Activated CD8-positive, alpha-beta memory T cell treated with anti-CD3 and anti-CD28 coated beads, Interleukin-2, amount 50 U/mL, for 1 hour (primary cell): ENCODE measurements around the gene FASN.

ENCODE experiments used
- DNase-seq: peaks from one replicate; pipeline ENCODE4 v3.0.0-alpha.2; 2020; ENCODE audit errors: extremely low read depth

The FASN gene

DNA sequence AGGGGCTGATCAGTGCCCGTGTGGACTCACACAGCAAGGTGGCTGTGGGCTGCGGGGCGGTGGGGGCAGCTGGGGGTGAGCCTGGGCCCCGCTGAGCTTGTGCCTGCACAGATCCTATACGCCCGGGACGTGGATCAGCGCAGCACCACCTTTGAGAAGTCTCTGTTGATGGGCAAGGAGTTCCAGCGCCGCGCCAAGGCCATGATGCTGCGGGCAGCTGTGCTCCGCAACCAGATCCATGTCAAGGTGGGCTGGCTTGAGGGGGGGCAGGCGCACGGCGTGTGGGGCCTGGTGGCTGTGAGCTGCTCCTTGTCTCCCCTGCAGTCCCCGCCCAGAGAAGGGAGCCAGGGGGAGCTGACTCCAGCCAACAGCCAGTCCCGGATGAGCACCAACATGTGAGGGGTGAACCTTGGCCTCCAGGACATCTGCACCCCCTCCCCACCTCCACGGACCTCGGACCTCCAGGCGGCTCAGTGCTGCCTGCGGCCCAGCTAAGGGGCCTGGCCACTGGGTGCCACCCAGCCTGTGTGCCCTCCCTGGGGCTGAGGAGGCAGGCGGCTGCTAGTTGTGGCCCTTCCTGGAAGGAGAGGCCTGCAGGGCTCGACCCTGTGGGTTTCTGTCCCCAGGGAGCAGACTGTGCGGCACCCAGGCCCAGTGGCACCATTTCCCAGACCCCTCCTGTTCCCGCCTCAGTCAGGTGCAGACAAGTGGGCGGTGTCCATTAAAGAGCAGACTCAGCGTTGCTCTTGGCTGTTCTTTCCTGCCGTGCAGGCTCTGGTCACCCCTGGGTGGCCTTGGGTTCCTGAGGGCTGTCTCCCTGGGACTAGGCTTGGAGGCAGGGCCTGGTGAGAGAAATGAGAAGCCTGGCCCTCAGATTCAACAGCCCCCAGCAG is 41.1 kb downstream of the FASN start:
- DNase-seq, result no peak

DNA sequence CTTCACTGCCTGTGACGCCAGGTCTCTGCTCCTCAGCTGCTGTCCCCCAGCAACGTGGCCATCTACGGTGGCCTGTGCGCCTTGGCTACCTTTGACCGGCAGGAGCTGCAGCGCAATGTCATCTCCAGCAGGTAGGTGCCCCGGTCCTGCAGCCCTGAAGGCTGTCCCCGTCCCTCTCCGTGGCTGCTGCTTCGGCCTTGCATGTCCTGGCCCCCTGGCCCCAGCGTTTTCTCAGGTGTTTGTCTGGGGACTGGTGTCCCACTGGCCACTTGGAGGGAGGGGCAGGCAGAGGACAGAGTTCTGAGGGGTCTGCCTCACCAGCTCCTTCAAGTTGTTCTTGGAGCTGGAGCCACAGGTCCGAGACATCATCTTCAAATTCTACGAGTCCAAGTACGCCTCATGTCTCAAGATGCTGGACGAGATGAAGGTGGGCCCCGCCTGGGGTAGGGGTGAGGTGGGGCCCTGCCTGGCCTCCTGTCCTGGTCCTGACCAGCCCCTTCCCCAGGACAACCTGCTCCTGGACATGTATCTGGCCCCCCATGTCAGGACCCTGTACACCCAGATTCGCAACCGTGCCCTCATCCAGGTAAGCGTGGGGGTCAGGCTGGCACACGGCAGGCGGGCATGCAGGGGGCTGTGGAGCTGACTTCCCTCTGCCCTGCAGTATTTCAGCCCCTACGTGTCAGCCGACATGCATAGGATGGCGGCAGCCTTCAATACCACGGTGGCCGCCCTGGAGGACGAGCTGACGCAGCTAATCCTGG is 41.9 kb downstream of the FASN start:
- no peak for DNase-seq

DNA sequence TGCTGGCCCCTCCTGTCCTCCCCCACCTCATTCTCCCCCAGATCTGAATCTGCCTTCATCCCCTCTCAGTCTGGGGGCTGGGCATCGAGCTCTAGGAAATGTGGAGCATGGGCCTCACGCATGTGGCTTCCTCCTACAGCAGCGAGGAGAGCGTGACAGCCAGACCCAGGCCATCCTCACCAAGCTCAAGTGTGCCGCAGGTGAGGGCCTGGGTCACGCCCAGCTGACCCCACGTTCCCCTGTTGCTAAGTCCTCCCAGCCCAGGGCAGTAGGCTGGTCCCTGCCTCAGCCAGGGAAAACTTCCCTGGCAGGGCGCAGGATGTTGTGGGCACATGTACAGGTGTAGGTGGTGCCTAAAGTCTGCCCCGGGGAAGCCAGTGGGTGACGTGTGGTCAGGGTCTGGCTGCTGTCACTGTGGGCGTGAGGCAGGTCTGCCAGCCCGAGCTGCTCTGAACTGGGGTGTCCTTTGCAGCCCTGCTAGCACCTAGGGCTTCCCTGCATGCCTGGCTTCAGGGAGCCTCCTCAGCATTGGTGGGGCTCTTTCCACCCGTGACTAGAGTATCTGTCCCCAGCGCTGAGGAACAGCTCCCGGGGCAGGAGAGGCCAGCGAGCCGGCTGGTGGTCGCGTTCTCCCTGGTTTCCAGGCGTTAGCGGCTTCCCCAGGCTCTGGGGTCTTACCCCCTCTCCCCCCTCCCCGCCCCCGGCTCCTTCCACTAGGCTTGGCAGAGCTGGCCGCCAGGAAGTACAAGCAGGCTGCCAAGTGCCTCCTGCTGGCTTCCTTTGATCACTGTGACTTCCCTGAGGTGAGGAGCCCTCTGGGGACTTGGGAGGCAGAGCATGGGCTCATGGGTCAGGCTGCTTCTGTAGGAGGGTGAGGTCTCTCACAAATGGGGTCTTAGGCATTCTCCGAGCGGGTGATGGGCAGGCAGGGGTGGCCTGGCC is 42.7 kb downstream of the FASN start:
- DNase-seq, result no peak

DNA sequence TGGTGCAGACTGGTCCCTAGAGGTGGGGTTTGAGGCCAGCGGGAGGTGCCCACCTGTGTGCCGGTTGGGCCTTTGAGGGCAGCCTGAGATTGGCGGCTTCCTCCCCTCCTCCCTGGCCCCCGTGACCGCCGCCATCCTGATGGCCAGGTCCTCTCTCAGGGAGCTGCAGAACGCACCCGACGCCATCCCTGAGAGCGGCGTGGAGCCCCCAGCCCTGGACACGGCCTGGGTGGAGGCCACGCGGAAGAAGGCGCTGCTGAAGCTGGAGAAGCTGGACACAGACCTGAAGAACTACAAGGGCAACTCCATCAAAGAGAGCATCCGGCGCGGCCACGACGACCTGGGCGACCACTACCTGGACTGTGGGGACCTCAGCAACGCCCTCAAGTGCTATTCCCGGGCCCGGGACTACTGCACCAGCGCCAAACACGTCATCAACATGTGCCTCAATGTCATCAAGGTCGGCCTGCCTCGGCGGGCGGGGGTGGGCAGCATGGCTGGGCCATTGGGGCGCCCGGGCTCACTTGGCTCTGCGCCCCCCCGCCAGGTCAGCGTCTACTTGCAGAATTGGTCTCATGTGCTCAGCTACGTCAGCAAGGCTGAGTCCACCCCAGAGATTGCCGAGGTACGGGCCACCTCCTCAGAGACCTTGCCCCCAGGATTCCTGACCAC is 43.5 kb downstream of the FASN start:
- no peak for DNase-seq

DNA sequence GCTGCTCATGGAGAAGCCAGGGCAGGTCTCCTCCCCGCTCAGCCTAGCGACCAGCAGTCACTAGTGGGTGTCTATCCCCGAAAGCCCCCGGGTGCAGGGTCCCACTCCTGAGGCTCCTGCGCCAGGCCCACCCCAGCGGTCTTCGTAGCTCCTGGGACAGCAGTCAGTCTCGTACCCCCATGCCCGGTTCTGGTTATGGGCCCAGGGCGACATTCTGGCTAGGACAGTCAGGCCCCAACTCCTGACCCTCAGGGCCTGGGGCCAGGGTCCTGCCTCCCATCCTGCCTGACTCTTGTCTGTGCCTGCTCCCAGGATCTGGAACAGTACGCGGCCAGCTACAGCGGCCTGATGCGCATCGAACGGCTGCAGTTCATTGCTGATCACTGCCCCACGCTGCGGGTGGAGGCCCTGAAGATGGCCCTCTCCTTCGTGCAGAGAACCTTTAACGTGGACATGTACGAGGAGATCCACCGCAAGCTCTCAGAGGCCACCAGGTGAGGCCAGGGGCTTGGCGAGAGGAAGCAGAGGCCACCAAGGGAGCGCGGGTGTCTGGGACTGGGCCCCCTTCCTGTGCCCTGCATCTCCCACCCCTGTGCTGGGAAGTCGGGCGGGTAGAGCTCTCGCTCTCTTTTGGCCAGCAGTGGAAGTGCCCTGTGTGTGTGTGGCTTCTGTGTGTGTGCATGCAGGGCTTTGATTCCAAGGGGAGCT is 44.3 kb downstream of the FASN start:
- DNase-seq, result no peak

DNA sequence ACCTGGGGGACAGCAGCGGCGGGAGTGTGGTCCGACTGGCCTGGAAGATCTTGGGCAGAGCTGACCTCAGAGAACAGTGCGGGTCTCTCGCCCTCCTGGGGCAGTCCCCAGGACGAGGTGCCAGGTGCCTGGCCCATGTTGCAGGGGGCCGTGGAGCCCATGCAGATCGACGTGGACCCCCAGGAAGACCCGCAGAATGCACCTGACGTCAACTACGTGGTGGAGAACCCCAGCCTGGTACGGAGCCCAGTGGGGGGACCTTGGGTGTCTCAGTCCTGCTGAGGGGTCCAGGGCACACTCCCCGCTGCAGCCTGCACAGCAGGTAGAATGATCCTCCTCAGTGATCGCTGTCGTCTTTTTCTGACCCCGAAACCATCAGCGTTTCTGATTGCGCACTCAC is 44.9 kb downstream of the FASN start:
- DNase-seq, result no peak

DNA sequence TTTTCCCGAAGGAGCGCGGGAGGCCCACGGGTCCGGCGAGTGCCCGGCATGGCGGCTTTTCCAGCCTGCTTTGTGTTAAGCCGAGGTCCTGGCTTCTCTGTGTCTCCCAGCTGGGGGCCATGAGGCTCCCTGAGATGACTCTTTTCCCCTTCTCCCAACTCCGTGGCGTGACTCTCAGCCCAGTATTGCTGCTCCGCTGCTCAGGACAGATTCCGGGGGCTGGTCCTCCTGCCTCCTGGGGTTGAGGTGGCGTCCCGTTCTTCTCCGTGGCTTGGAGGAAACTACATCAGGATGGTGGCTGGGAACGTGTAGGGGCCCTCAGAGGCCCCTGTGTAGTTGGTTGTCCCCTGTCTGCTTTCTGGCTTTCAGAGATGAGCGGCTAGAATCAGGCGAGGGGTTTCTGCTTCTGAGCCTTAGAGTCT is 45.4 kb downstream of the FASN start:
- no peak for DNase-seq

DNA sequence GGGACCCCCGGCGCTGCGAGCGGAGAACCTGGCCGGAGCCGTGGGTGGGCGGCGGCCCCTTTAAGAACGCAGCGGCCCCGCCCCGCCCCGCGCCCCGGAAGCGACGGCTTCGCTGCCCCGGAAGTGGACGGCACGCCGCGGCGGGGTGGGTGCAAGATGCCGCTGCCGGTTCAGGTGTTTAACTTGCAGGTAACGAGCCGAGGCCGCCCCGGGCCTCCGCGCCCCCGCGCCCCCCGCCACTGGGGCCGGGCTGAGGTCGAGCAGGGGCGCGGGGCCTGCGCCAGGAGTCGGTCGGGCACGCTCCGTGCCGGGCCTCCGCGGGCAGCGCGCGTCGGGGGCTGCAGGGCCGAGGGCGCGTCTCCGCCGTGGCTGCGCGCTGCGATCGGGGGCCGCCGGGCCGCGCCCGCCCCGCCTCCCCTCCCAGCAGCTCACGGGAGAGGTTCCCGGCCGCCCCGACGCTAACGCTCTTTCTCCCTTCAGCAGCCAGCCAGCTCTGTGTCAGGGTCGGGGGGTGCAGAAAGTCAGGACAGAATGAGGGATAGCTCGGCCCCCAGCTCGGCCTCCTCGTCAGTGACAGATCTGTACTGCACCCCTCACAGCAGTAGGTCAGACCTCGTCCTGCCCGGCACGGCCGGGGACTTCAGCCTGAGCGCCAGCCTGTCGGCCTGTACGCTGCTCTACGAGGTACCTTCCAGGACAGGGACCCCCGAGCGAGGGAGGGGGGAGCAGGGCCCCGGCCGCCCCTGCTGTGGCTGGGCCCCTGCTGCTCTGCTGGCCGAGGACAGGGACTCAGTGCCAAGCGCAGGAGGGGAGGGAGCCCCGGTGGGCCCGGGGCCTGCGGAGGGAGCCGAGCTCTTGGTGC is 46.0 kb downstream of the FASN start, which contains the start of the genes GPS1 and RFNG:
Gene GPS1 (plus strand): TSS at position 123 of the 862 bp plus-strand sequence. CDS start 34 bp downstream, at position 157.
Gene RFNG (minus strand): TSS at position 36 of the 862 bp plus-strand sequence. CDS start 45 bp downstream, outside the sequence.
- peak; percentile 49 for DNase-seq

DNA sequence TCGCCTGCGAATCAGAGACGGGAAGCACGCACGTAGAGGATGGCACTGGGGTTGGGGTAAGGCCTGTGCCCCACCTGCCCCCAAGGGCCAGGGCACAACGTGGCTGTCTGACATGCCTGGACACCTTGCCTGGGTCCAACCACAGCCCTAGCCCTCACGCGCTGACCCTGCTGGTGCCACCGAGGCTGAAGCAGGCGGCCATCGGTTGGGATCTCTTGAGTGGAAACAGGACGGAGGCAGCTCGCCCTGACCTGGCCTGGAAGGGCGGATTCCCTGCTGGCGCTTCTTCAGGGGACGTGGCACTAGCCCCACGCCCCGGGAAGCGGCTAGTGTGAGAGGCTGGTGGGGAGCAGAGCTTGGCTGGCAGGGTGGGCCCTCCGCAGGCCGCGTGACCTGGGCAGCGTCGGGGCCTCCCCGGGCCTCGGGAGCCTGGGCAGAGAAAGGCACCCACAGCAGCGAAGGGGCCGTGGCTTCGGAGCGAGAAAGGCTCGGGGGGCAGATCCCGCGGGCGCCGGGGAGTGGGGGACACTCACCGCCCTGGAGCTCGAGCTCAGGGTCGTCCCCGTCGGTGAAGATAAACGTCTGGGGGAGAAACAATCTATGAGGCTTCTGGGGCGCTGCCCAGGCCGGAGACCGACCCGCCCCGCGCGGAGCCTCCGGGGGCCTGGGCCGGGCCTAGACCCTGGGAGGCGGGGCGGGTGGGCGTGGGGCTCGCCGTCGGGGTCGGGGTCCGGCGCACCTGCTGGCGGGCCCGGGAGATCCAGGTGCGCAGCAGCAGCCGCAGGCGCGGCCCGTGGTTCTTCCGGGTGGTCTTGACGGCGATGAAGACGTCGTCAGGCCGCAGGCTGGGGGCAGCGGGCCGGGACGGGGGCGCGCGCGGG is 47.0 kb downstream of the FASN start:
- no peak for DNase-seq

DNA sequence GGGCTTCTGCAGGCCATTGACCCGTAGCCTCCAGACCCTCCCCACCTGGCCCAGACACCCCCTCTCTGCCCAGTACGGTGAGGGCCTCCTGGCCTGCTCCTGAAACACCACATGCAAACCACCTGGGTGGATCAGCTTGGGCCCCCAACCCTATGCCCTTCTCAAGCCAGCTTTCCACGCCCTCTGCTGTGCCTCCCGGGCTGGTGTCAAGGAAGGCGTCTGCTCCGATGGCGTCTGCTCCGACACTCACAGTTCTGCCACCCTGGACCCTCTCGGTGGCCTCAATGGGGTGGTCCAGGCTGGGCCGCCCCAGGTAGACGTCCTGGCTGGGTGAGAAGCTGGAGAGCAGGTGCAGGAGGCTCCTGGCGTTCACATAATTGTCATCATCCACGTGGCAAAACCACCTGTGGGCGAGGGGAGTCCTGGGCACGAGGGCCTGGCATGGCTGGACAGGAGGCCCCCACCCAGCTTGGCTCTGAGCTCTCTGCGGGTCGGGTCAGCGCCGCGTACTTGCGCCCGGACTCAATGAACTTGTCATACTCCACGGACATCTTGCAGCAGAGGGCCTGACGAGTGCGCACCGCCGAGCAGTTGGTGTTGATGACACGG is 47.8 kb downstream of the FASN start:
- no peak for DNase-seq

DNA sequence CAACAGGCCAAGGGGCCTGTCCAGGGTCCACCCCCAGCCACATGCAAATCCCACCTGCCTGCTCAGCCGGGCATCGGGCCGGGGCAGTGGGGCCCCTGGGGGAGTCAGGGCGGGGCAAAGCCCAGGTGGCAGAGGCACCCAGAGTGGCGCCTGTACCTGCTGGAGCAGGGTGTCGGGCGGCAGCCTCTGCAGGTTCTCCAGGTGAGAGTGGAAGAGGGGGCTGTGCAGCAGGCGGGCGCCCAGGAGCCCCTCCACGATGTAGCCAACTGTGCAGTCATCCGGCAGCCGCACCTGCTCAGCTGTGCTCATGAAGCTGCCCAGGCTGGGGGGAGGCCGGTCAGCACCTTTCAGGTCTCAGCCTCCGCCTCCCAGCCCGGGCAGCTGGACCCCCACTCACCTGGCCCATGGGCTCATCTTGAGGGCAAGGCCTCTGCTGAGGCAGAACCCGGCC is 48.5 kb downstream of the FASN start:
- DNase-seq, result no peak

DNA sequence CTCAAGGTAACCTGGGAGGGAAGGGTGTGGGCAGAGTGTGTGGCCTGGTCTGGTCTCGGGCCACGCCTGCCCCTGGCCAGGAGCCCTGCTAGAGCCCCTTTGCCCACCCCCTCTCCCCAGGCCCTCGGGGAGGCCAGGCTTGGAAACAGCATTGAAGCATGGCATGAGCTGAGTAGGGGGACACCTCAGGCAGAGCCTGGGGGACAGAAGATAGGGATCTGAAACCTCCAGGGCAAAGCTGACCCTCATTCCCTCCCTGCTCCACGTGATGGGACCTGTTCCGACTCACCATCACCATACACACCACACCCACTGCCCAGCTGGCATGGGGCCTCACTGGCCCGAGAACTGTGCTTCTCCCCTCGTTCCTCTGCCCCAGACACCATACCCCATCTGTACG is 48.9 kb downstream of the FASN start:
- DNase-seq, result no peak

DNA sequence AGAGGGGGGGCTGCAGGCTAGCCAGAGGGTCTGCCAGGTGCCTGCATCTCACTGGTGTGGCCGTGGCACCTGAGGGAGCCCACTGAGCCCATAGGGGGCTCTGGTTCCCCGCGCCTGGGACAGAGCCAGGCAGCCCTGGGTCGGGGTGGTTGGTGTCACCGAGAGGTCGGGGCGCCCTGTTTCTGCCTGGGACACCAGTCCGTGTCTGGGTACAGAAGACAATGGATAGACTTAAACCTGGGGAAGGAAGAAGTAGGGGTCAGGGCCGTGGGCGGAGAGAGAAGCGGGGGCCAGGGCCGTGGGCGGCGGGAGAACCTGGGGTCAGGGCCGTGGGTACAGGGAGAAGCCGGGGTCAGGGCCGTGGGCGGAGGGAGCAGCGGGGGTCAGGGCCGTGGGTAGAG is 49.5 kb downstream of the FASN start:
- DNase-seq, result no peak

DNA sequence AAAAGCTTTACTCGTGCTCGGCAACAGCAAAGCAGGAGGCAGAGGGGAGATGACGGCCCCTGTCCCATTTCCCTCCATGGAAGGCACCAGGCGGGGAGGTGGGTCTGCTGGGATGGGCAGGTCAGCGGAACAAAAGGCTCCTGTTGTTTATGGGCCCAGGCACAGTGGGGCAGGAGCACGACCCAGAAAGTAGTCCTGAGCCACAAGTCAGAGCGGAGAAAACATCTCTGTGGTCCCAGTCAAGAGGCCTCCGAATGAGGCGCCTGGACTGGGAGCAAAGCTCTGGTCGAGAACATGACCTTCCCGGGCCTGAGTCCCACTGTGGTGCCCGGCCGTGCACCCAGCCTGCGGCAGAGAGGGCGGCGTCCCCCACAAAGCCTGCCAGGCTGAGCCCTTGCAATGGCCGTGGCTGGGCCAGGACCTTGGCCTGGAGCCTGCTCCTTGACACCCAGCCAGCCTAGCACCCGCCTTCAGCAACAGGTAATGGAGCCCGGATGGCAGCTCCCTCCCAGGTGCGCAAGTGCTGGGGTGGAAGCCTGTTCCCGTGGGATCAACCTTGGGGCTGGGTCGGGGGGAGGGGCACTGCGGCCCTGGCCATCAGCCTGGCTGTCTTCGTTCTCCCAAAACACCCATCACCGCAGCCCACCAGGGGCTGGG is 50.0 kb downstream of the FASN start:
- DNase-seq, result no peak

DNA sequence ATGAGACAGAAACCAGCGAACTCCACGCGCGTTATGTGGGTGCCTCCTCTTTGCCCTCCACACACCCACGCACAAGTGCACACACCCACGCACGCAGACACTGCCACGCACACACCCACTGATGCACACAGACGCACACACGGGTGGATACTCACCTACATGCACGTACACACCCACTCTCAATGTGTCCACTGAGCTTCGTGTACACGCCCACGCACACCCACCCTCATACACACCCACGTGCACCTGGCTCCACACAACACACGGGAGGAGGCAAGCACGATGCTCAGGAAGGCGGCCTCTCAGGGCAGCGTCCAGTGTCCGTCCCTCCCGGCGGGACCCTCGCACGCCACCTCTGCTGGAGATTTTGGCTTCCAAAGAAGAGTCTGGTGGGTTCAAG is 50.7 kb downstream of the FASN start:
- no peak for DNase-seq

DNA sequence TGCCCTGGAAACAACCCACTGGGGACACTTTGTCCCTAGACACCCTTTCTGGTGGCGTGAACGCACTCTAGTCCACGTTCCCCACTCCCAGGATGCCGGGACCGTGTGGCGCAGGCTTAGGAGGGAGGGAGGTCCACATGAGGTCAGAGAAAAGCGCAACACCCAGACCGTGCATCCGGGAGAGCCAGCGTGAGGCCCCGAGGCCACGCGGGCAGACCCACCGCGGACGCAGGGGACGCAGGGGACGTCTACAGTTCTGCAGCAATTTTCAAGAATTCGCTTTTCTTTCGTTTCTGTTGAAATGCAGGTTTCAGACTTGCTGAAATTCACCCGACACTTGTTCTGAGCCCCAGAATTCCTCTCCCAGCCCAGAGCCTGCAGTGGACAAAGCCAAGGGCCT is 51.1 kb downstream of the FASN start:
- DNase-seq, result no peak

DNA sequence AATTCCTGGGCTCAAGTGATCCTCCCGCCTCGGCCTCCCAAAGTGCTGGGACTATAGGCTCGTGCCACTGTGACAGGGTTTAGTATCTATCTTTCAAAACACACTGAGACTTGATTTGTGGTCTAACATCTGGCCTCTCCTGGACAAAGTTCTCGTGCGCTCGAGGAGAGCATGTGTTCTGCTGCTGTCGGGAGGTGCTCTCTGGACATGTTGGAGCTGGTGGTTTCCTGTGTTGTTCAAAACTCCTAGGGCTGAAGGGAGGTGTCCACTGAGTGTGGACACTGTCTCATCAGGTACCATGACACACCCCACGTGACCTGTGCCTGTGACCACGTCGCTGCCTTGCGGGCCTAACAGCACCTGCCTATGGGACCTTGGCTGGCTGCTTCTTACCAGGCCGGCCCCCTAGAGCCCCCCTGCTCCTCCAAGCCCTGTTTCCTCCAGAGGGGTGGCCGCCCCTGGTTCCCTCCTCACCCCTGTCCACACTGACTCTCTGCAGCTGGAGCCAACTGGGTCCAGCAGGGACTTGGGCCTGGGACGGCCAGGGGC is 52.0 kb downstream of the FASN start:
- DNase-seq, result no peak
